ENCODE measurements around the gene LAIR1.
"Not testable (repeated sequence)": the region's sequence is repeated elsewhere in the genome, so short reads cannot be mapped to it uniquely, and the experiment has no call there.

LAIR1 gene

DNA sequence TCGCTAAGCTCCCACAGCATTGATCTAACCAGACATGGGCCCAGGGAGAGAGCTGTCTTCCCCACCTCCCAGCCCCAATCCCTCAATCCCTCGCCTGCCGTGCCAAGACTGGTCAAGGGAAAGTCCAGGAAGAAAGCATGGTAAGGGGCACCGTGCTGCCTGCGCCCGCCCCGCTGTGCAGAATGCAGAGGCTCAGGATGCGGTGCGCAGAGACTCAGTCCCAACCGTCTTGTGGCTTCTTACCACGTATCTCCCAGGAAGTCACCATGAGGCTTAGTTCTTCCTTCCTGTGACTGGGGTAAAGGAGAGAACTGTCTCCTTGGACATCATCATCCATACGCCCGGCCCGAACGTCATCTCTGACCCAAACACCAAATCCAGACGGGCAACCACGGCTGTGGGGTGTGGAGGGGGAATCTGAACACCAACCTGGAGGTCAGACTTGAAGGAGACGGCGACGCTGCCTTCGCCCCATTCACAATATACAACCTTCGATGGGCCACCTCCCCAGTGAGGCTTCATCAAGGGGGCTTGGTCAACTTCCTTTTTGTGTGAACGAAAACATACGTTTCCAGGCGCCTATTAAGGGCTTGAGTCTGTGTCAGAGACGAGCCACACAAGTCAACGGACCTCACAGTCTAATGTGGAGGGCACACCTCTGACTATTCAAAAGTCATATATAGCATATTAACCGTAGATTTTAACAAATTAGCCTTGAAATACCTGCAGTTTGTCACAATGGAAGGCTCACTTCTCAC, 10.6 kb upstream of the LAIR1 start:
- peak; percentile 54 for DNase-seq

DNA sequence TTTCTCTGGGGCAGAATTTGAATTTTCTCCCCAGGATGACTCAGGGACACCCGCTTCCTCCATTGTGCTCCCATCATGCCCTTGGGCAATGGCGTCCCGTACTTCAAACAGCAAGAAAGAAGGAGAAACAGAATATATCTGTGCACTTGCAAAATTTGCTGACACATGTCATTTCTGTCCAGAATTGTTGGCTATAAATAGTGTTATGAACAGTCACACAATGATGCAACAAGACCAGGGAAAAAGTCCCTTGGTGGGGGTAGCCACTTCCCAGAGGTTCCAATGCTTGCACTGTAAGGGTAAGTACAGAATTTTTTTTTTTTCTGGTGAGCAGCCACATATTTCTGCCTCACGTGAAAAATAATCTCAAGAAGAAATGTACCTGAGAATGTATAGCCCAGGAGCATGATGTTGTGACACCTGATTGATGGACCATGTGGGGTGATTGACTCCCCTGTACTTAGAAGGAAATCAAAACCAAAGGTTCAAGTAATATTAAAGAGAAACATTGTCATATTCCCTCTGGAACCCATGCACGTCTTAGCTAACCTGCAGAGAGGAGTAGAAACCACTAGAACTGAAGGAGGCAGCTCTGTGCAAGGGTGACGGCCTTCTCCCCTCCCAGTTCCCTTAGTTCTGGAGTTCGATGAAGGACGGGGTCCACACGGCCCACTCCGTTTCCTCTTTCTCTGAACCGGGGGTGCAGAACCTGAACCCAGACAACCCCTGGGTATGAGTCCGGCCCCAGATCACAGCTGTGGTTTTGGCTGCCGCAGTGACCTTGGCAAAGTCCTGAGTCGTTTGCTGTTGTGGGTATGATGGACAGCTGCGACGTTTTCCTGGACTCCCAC, 9.3 kb upstream of the LAIR1 start:
- no peak for DNase-seq

DNA sequence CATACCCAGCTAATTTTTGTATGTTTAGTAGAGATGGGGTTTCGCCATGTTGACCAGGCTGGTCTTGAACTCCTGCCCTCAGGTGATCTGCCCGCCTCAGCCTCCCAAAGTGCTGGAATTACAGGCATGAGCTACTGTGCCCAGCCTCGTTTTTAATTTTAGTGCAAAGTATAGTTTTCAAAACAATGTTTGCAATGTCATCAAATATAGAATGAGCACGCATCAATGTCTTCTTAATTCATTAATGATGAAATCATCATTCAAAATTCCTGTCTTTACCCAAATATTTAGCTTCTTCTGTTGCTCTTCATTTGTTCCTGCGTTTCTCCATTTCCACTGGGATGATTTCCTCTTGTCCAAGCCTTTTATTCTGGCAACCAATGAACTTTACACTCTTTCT, 6.7 kb upstream of the LAIR1 start:
- DNase-seq = not testable (repeated sequence)

DNA sequence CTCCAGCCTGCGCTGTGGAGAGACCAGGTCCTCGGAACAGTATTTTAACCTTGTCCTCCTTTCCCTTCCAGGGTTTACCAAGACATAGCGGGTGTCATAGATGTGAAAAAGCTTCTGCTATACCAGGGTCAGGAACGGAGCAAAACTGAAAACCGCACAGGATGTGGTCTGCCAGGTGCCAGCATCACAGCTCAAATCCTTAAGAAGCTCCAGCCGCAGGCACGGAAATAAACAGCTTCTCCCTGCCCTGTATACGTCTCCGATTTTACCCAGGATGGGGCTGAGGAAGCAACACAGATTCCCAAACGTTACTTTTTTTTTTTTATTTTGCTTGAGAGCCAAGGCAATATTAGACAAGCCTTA, 5.7 kb upstream of the LAIR1 start:
- DNase-seq = peak; percentile 52

DNA sequence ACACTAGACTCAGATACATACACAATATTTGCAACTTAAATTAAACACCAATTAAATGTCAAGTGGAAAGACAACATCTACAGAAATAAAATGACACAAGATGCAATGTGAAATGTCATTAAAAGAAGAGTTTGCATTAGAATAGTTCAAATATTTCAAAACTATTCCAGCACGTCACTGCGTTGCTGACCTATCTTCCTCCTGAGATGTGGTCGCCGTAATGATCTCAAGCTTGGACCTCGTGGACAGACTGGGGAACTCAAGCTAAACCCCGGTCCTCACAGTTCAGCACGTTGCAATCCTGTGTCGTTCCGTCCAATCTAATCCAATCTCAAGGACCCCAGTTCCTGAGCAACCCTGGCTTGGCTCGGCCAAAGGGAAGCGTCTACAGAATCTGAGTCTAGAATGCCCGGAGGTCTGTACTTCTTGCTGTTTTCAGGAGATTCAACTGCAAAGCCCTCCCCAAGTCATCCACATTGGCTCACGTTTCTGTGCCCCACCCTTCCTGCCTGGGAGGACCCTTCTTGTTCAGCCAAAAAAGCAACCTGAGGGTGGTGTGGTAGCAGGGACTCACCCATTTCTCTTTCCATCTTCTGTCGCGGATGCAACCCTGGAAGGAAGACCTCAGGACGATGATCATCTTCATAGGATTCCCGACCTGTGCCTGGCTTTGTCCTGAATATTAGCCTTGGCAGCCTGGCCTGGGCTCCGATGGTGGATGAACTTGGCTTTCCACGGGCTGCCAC, 5.1 kb upstream of the LAIR1 start:
- not testable (repeated sequence) for DNase-seq

DNA sequence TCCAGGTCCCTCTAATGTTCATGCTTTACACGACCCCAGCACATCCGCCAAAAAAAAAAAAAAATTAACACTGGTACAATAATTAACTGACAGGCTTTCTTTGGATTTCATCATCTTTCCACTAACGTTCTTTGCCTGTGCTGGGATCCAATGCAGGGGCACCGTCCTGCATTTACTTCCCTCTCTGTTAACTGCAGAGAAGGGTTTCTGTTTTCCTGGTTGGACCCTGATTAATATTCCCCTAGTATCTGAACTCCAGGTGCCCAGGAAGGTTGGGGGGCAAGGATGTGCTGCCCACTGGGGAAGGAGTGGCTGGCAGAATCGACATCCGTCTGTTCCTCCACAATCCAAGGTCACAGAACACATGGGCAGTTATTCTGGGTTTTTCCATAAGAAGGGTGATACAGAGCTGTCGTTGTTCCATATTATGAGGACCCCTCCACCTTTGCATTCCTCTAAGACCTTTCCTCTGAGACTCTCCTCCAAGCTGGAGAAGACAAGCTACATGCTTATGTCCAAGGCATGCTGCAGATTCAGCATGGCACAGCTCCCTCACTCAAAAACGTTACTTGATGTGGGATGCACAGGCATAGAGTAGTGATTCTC, 4.5 kb upstream of the LAIR1 start:
- no peak for DNase-seq

DNA sequence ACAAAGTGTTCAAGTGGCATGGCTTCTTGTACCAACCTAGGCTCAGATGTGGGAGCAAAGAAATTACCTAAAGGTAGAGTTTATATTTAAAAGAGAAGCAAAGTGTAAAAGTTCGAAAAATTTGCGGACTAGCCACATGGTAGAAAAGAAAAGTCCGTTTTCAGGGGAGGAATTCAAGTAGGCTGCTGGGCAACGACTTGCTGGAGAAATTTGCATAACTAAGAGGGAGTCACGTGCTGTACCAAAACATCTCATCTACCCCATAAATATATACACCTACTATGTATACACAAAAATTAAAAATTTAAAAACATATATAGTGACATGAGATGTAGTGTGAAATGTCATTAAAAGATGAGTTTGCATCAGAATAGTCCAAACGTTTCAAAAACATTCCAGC, 2.1 kb upstream of the LAIR1 start:
- DNase-seq = no peak

DNA sequence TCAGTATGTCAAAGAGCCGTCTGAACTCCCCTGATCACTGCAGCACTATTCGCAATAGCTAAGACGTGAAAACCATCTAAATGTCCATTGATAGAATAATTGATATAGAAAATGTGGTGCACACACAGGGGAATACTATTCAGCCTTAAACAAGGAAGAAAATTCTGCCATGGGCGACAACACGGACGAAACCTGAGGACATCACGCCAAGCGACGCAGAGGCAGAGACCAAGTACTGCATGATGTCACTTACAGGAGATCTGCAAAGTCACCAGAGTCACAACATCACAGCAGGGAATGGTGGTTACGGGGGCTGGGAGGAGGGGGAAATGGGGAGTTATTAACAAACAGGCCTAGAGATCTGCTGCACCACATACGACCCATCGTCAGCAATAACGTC, 1.1 kb upstream of the LAIR1 start:
- not testable (repeated sequence) for DNase-seq

DNA sequence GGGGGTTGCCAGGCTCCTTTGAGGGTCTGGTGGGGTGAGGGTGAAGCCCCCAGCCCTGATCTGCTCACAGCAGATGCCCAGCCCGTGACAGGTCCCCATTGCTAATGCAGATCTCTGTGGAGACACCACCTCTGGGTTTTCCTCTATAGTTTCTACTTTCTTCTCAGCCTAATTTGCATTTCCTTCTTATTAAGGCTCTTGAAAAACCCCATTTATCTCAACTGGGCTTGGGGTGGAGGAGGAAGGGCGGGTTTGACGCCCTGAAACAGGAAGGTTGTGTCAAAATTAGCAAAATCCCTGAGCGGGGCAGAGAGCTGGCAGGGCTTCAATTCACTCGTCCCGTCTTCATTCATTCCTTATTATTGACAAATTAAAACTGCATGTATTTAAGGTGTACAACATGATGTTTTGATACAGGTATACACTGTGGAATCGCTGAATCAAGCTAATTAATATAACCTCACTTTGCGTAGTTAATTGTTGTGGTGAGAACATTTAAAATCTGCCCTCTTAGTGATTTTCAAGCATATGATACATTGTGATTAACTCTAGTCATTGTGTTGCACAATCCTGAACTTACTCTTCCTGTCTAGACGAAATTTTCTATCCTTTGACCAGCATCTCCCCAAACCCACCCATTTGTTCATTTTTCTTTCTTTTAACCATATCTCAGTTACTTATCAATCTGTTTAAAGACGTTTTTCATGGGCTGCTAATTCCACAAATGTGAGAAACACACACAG, 2.9 kb downstream of the LAIR1 start:
- not testable (repeated sequence) for DNase-seq

DNA sequence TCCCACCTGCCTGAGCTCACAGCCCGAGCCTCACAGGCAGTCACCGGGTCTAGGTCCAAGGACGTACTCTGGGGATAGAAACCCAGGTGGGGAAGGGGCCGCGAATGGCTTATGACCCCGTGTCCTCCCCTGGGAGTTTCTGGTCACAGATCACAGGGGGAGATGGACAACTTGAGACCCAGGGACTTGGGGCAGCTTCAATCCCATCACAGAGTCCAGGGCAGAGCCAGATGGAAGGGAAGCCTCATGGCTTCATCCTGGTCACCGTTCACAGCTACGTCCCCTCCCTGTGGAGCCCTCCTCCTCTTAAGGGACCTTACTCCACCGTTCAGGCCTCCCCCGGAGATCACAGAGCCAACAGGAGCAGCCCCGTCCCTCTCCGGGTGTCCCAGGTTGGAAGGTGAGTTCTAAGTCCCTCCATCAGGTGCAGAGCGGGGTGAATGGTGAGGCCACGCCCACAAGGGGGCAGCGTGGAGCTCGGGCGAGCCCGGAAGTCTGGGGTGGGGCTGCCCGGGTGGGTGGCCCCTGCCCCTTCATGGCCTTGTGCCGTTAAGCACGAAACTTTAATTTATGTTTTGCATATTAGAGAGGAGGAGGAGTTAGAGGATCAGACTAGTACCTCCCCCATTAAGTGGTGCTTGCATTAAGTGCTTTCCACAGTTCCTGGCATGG, 5.4 kb downstream of the LAIR1 start:
- DNase-seq = not testable (repeated sequence)

DNA sequence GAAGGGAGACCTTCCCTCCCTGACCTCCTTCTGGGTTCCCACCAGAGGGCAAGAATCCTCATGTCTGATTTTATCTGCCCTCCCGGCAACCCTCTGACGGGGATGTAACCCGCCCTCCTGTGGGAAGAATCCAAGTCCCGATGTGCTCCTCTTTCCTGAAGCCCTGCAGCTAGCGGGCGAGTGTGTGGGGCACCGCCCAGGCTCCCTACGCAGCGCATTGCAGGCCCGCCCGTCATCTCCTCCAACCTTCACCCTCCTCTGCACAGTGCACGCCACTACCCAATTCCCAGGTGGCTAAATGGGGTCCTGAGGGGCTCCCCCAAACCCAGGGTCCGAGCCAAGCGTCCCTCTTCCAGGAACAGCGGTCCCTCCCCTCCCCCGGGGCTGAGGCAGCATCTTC, 7.3 kb downstream of the LAIR1 start:
- DNase-seq = no peak

DNA sequence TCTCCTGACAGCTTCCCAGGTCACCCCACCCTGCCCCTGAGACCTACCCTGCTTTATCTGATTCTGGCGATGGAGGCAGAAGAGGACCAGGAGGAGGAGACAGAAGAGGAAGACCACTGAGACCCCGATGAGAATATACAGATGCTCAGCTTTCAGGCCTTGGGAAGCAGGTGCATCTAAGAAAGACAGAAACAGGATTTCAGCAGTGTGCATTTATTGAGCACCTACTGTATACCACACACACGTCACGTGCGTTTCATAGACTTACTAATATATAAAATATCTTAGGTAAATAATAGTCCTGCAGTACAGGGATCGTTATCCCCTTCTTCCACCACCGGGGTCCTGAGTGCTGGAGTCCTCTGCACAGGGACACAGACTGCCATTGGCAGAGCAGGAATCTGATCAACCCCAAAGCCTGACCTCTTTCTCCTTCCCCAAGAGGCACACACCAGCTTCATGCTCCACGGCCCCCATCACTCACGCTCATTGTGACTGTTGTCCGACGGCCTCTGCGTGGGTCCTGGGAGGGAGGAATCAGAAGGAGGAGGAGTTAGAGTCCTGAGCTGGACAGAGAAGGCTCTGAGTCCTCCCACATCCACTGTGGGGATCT, 8.2 kb downstream of the LAIR1 start:
- DNase-seq = no peak

DNA sequence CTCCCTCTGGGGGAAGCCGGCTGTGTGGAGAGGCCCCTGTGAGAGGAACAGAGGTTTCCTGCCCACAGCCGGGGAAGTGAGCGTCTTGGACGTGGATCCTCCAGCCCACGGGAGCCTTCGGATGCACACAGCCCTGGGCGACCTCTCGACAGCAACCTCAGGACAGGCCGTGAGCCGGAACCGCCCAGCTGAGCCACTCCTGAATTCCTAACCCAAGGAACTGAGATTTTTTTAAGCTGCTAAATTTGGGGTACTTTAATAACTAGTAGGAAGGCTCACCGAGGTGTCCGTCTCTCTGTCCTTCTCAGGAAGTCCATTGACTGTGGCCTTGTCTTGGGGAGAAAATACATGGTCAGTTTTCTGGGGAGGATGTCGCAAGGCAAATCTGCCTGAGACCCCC, 9.1 kb downstream of the LAIR1 start:
- DNase-seq = no peak

DNA sequence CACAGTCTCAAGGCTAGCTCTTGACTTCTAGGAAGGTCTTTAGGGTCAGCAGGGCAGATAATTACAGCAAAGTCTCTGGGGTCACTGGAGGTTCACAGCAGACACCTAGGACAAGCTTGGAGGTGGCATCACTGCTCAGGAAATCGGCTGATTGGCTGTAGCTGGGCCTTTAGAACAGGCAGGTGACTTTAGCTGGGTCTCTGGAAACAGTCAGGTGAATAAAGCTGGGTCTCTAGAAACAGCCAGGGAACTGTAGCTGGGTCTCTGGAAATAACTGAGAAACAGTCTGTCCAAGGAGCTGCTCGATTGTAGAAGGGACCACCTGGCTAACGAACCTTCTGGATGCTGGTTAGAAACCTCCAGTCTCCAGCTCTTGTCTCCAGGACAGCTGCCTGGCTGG, 10.0 kb downstream of the LAIR1 start:
- no peak for DNase-seq

DNA sequence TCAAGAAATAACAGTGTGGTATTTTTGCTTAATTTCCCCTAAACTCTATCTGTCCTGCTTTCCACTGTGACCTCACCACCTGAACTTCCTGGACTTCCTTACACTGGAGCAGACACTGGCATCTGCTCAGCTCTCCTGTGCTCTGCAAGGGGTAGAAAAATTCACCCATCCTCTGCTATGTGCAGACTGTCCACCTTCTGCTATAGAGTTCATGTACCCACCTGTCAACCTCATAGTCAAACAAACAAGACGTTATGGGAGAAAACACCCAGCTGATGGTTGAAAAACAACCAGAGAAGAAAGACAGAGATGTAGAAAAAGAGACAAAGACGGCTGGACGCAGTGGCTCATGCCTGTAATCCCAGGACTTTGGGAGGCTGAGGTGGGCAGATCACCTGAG, 12.2 kb downstream of the LAIR1 start:
- no peak for DNase-seq

DNA sequence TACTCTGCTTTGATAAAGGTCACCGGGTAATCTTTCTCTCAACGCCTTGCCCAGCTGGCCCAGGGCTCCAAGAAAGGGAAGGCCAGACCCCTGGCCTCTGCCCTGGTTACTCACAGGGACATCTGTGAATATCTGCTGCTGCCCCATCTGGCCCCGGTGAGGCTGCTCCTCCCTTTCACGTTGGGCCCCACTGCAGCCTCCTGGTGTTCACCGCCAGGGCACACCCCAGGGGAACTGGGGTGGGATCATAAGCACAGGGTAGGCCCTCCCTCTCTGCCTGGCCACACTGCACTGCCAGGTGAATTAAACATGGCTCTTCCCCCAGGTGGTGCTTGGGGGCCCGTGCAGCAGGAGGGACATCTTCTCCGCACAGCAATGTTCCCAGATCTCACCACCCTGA, 12.7 kb downstream of the LAIR1 start:
- no peak for DNase-seq

DNA sequence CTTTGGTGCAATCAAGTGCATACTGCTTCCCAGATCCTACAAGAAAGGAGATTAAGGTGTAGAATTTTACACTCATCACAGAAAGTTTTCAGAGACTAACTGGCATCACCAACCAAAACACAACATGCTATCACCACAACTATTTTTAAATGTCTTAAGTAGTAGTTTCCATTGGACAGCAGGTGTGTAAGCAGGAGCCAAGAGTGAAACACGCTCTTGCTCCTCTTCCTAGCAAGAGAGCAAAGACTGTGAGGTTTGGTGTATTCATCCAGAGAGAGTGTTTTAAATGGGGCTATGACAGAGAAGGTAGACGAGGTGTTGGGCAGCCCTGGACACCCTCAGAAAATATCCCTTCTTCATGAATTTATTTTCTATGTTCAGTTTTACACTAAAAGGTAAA, 13.3 kb downstream of the LAIR1 start:
- no peak for DNase-seq

DNA sequence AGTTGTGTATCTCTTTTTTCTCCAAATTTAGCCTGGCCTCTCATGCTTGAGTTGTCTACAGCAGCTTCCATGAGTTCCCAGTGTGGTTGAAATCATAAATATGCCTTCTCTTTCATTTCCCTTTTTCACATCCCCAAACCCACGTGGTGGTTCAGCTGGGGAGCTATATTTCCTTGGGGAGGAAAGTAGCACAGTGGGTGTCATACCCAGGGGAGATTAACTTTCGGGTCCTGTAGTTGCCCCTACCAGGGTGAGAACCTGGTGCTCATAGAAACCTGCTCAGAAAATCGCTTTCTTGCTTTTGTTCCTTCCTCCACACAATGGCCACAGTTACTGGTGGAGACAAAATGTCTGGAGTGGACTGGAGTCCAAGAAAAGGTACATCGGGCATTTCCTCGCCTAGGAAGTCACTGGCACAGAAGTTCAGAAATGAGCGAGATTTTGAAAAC, 18.8 kb downstream of the LAIR1 start:
- DNase-seq = no peak

DNA sequence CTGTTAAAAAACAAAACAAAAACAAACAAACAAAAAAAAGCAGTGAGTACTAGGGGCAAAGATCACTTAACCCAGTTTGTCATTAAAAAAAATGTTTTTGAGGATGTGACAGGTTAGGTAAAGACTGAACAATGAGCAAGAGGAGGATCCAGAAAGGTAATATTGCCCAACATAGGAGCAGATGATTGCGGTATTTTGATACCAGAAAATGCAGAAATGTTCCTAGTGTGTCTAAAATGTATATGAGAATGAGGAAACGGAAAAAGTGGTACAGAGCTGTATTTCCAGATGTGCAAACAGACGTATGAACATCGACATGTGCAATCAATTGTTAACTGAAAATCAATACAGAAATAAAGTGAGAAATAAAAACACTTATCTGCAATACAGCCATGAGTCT, 20.9 kb downstream of the LAIR1 start:
- no peak for DNase-seq

DNA sequence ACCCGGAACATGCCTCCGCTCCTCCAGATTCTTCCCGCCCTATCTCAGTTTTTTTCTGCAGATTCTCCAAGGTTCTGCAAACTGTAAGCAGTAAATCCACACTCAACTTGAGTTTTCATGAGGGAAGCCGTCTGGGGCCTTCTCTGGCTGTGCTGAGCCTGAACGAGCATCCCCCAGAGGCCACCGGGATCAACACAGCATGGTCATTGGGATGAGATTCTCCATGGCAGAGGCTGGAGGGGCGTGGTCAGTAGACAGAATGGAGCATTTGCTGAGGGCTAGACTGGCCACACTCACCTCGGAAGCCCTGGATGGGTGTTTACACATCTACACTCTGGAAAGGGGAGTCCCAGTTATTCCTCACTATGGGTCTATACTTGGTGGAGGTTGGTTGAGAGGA, 23.4 kb downstream of the LAIR1 start:
- no peak for DNase-seq

DNA sequence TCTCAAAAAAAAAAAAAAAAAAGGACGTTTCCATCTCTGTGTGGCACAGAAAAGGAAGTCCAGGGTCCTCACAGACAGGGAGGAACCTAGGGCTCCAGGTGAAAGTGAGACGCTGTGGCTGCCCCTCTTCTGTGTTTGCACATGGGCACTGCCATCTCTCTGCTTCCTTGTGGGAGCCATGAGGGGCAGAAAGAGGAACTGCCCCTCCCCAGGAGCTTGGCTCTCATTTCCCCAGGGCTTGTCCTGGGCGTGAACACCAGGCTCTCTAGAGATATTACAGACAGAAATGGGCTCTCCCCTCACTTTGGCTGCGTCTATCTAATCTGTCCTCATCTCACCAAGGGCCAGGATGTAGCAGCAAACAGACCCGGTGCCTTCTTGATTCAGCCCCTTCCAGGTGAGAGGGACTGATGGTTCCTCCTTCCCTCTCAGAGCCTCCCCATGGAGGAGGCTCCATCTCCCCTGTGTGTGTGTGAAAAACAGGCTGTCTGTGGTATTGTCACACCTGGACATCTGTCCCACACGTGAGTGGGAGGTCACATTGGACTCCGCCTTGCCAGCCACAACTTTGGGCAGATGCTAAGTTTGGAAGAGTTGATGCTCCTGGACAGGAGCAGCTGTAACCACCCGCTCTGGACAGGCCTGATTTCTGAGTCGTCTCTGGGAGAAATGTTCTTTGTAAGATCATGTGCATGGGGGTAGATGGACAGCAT, 24.9 kb downstream of the LAIR1 start:
- peak; percentile 46 for DNase-seq
